ENCODE measurements around the gene ERICH4. TPM values are rescaled to one million over a fixed set of nuclear protein-coding genes. Genes with fewer than 3 reads are reported as not detected.
"Not testable (repeated sequence)": the region's sequence is repeated elsewhere in the genome, so short reads cannot be mapped to it uniquely, and the experiment has no call there.

ERICH4 gene
- total RNA-seq, 2 donors from 2014 or later: not detected

- Histone ChIP-seq H3K9me3 (no peaks in the 10 kb centered on the region), H3K36me3 (no peaks in the 10 kb centered on the region), H3K4me1 (no peaks in the 10 kb centered on the region), H3K27me3 (no peaks in the 10 kb centered on the region), H3K9ac (ENCODE audit: low read depth in 2 of 2, low read length in 2 of 2) (no peak overlapping the region), H3K27ac (no peak overlapping the region), H3K4me3 (no peak overlapping the region)
- DNase-seq: no peak
- TF ChIP-seq CTCF (IDR thresholded peaks at IDR 0.05): no peak
- intact Hi-C loops (cut with DNase I): no loop called here
Observed at GRCh38 chr19:41405776-41406175, 37.2 kb upstream of the ERICH4 start.

GRCh38 chr19:41407271-41407670 is 35.7 kb upstream of the ERICH4 start:
- Histone ChIP-seq H3K9me3 (no peaks in the 10 kb centered on the region), H3K27ac (no peak overlapping the region), H3K9ac (ENCODE audit: low read depth in 2 of 2, low read length in 2 of 2) (no peak overlapping the region), H3K4me1 (no peaks in the 10 kb centered on the region), H3K36me3 (no peaks in the 10 kb centered on the region), H3K4me3 (no peak overlapping the region), H3K27me3 (no peaks in the 10 kb centered on the region)
- intact Hi-C loops (cut with DNase I): no loop called here
- no peak for DNase-seq
- TF ChIP-seq CTCF (IDR thresholded peaks at IDR 0.05): no peak

GRCh38 chr19:41408256-41408655 is 34.7 kb upstream of the ERICH4 start:
- Histone ChIP-seq H3K27ac (no peak overlapping the region), H3K9ac (ENCODE audit: low read depth in 2 of 2, low read length in 2 of 2) (no peak overlapping the region), H3K9me3 (no peaks in the 10 kb centered on the region), H3K27me3 (no peaks in the 10 kb centered on the region), H3K4me1 (no peaks in the 10 kb centered on the region), H3K36me3 (no peaks in the 10 kb centered on the region), H3K4me3 (no peak overlapping the region)
- intact Hi-C loops (cut with DNase I): no loop called here
- no peak for TF ChIP-seq CTCF (IDR thresholded peaks at IDR 0.05)
- no peak for DNase-seq

GRCh38 chr19:41408846-41409245 is 34.1 kb upstream of the ERICH4 start:
- intact Hi-C loops (cut with DNase I); H3K4me3 ChIP-seq; DNase-seq; H3K27me3 ChIP-seq; H3K9ac ChIP-seq (ENCODE audit: low read depth in 2 of 2, low read length in 2 of 2); H3K9me3 ChIP-seq; H3K27ac ChIP-seq; H3K4me1 ChIP-seq; H3K36me3 ChIP-seq: not testable (repeated sequence)

GRCh38 chr19:41409288-41409687 is 33.7 kb upstream of the ERICH4 start:
- peak; percentile 55 for DNase-seq
- Histone ChIP-seq H3K9me3 (no peaks in the 10 kb centered on the region), H3K27ac (peak overlapping the region; percentile 25), H3K36me3 (no peaks in the 10 kb centered on the region), H3K9ac (ENCODE audit: low read depth in 2 of 2, low read length in 2 of 2) (no peak overlapping the region), H3K4me1 (no peaks in the 10 kb centered on the region), H3K4me3 (no peak overlapping the region), H3K27me3 (no peaks in the 10 kb centered on the region)
- intact Hi-C loops (cut with DNase I): no loop called here
- TF ChIP-seq CTCF (IDR thresholded peaks at IDR 0.05): no peak

GRCh38 chr19:41410336-41411054 is 32.5 kb upstream of the ERICH4 start:
- H3K27ac ChIP-seq: no peak overlapping the region
- no peak for DNase-seq
- no peaks in the 10 kb centered on the region for H3K36me3 ChIP-seq
- TF ChIP-seq CTCF (IDR thresholded peaks at IDR 0.05): no peak
- no peak overlapping the region for H3K9ac ChIP-seq (ENCODE audit: low read depth in 2 of 2, low read length in 2 of 2)
- intact Hi-C loops (cut with DNase I): no loop called here
- no peaks in the 10 kb centered on the region for H3K4me1 ChIP-seq
- no peak overlapping the region for H3K4me3 ChIP-seq
- H3K27me3 ChIP-seq: no peaks in the 10 kb centered on the region
- H3K9me3 ChIP-seq: no peaks in the 10 kb centered on the region
